ENCODE measurements around the gene OSBPL3. TPM values are rescaled to one million over a fixed set of nuclear protein-coding genes. Genes with fewer than 3 reads are reported as not detected.

The OSBPL3 gene
- polyA plus RNA-seq, 1 of the 3 experiments (the other 2 are of a cell fraction), result 23.2 TPM

DNA sequence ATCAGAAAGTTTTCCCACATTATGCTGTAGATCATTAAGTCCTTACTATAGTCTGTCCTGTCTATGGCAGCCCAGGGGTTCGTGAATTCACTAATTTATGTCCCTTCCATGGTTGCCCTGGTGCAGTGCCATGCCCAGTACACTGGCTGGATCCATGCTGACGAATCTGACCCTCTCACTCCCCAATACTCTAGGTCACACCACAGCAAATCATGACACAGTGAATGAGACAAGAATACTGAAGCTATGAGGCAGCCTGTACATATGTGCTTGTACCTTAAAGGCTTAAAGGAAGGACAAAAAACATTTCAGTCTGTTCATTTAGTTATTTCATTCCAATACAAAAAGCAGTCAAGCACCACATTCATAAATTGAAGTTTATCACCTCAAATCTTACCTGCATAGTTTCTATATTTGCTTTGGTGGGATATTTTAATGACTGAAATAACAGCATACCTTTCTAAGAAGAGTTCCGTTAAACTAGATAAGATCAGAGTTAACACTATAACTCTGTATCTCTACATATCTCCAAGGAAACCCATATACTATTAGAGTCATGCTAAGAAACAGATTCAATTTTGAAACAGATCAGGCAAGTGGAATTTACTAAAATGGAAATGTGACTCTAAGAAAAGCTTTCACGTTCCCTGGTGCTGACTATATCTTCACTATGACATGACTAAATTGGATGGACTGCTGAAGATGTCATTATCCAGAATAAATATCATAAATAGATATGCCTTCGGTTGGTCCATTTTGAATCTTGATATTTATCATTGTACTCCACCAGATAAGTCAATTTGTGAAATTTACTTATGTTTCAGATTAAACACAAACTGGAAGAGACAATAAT lies 36.7 kb downstream of the OSBPL3 start (continued):
- TF ChIP-seq, protein P1, sequence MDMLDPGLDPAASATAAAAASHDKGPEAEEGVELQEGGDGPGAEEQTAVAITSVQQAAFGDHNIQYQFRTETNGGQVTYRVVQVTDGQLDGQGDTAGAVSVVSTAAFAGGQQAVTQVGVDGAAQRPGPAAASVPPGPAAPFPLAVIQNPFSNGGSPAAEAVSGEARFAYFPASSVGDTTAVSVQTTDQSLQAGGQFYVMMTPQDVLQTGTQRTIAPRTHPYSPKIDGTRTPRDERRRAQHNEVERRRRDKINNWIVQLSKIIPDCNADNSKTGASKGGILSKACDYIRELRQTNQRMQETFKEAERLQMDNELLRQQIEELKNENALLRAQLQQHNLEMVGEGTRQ (IDR thresholded peaks at IDR 0.05; ENCODE audit: borderline replicate concordance, low read depth, low read length), result no peak
- TF ChIP-seq NFIC (IDR thresholded peaks at IDR 0.05; ENCODE audit: borderline replicate concordance), result peak; percentile 55; the same call in 1 of the 2 replicates
- peak; percentile 77; the same call in 1 of the 2 replicates for TF ChIP-seq FOXM1 (IDR thresholded peaks at IDR 0.05; ENCODE audit: low read depth)
- TF ChIP-seq, protein P2, sequence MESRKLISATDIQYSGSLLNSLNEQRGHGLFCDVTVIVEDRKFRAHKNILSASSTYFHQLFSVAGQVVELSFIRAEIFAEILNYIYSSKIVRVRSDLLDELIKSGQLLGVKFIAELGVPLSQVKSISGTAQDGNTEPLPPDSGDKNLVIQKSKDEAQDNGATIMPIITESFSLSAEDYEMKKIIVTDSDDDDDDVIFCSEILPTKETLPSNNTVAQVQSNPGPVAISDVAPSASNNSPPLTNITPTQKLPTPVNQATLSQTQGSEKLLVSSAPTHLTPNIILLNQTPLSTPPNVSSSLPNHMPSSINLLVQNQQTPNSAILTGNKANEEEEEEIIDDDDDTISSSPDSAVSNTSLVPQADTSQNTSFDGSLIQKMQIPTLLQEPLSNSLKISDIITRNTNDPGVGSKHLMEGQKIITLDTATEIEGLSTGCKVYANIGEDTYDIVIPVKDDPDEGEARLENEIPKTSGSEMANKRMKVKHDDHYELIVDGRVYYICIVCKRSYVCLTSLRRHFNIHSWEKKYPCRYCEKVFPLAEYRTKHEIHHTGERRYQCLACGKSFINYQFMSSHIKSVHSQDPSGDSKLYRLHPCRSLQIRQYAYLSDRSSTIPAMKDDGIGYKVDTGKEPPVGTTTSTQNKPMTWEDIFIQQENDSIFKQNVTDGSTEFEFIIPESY (IDR thresholded peaks at IDR 0.05; ENCODE audit: borderline replicate concordance, low read depth), result peak; percentile 47; the same call in 1 of the 2 replicates
- TF ChIP-seq POLR2AphosphoS5 (IDR thresholded peaks at IDR 0.05; ENCODE audit: low read depth, low read length), result no peak; the same call in 1 of the 2 replicates
- no peak for TF ChIP-seq SMC3 (IDR thresholded peaks at IDR 0.05; ENCODE audit: low read depth, low read length)

GRCh38 chr7:24942226-24942625 lies 37.8 kb downstream of the OSBPL3 start:
- TF ChIP-seq GATA2 (CRISPR knock-in tag; IDR thresholded peaks at IDR 0.05) (no peak), CTCF (IDR thresholded peaks at IDR 0.05) (no peak), RCOR1 (IDR thresholded peaks at IDR 0.05; ENCODE audit: low read length) (no peak), JUND (IDR thresholded peaks at IDR 0.05) (no peak), TCF12 (IDR thresholded peaks at IDR 0.05) (no peak), SMC3 (IDR thresholded peaks at IDR 0.05; ENCODE audit: low read depth, low read length) (no peak), TAF1 (IDR thresholded peaks at IDR 0.05; ENCODE audit: borderline replicate concordance, low read depth, low read length) (no peak), EZH2phosphoT487 (IDR thresholded peaks at IDR 0.05; ENCODE audit: borderline replicate concordance, low read depth) (no peak), FOXM1 (IDR thresholded peaks at IDR 0.05; ENCODE audit: low read depth) (no peak), GABPA (IDR thresholded peaks at IDR 0.05; ENCODE audit: low read depth) (no peak), CHD2 (IDR thresholded peaks at IDR 0.05; ENCODE audit: low read length, partially characterized antibody) (no peak)
- POLR2A ChIA-PET, result no interaction called here
- WGBS (ENCODE audit: low lambda C conversion rate), result 93% methylated on average over 5 of the region's 5 CpGs

More at GRCh38 chr7:24942226-24942625, 37.8 kb downstream of the OSBPL3 start:
- H3K9me3 ChIP-seq, result no peaks in the 10 kb centered on the region
- no peak overlapping the region for H3K4me3 ChIP-seq (ENCODE audit: low read depth in 2 of 2, low read length in 1 of 2)
- H3F3A ChIP-seq (replicated peaks; ENCODE audit: insufficient read depth), result peaks cover 29% of the 10 kb centered on the region
- peaks cover 89% of the 10 kb centered on the region for H3K79me2 ChIP-seq (ENCODE audit: insufficient read depth)
- CTCF ChIA-PET, result no interaction called here
- H3K9me2 ChIP-seq, result no peaks in the 10 kb centered on the region
- H2AFZ ChIP-seq (ENCODE audit: low read depth), result no peak overlapping the region
- no peaks in the 10 kb centered on the region for H3K27me3 ChIP-seq (ENCODE audit: insufficient read depth)
- 0 out of 2 replicates have a peak overlapping the region, but pooled peaks have one; percentile 14 for H3K4me2 ChIP-seq
- no peak overlapping the region for H3K9ac ChIP-seq
- no peaks in the 10 kb centered on the region for H4K20me1 ChIP-seq (ENCODE audit: insufficient read depth)
- H3K4me1 ChIP-seq (ENCODE audit: control insufficient read depth in 1 of 2, insufficient read depth in 2 of 2, low read depth in 1 of 2, low read length in 1 of 2), result peaks cover 8 to 11% of the 10 kb centered on the region in 2 experiments; a peak in 3 of 4 replicates
- peak overlapping the region in 1 of 2 experiments; percentile 78; a peak in 2 of 4 replicates for H3K27ac ChIP-seq (ENCODE audit: low read depth in 2 of 2, low read length in 1 of 2)
- no peaks in the 10 kb centered on the region for H3K36me3 ChIP-seq (replicated peaks in 1 of 2; ENCODE audit: control insufficient read depth in 1 of 2, insufficient read depth in 2 of 2, low read length in 1 of 2)
- no peak for DNase-seq

Measured in SK-N-SH (cell line).